ENCODE results near the gene RASSF1. TPM values are rescaled to one million over a fixed set of nuclear protein-coding genes. Genes with fewer than 3 reads are reported as not detected.
"Not testable (repeated sequence)": the region's sequence is repeated elsewhere in the genome, so short reads cannot be mapped to it uniquely, and the experiment has no call there.

Gene RASSF1
- total RNA-seq, 1 experiment from 2014 or later: 29.6 TPM

GRCh38 chr3:50314342-50314741 lies 26.3 kb downstream of the RASSF1 start:
- Histone ChIP-seq H3K27me3 (ENCODE audit: insufficient read depth, low read length) (no peaks in the 10 kb centered on the region), H3K36me3 (ENCODE audit: control insufficient read depth in 1 of 2, insufficient read depth in 2 of 2, low read length in 2 of 2) (peaks cover 1 to 16% of the 10 kb centered on the region in 2 experiments; a peak in 1 of 4 replicates), H3K4me1 (ENCODE audit: control insufficient read depth in 1 of 2, insufficient read depth in 2 of 2, low read length in 2 of 2) (peaks cover 55 to 74% of the 10 kb centered on the region in 2 experiments), H3K9me3 (ENCODE audit: control insufficient read depth in 1 of 2, insufficient read depth in 1 of 2, low read depth in 1 of 2, low read length in 2 of 2) (no peaks in the 10 kb centered on the region), H3K4me2 (ENCODE audit: low read length) (no peak overlapping the region), H3K9me2 (ENCODE audit: insufficient read depth) (no peaks in the 10 kb centered on the region), H3K27ac (ENCODE audit: low read depth, low read length) (no peak overlapping the region; the same call in 1 of the 2 replicates), H3K9ac (ENCODE audit: low read length) (no peak overlapping the region), H4K20me1 (ENCODE audit: insufficient read depth) (no peaks in the 10 kb centered on the region), H3K79me2 (ENCODE audit: insufficient read depth, low read length) (peaks cover 34% of the 10 kb centered on the region), H2AFZ (ENCODE audit: low read depth, low read length, poor library complexity, severe bottlenecking) (no peak overlapping the region), H3K4me3 (replicated peaks in 1 of 2; ENCODE audit: low read depth in 1 of 2, low read length in 2 of 2) (no peak overlapping the region)
- intact Hi-C loops (cut with micrococcal nuclease): no loop called here
- no TSS peak for BruUV-seq (replicated peaks)
- ATAC-seq (no peak), DNase-seq (ENCODE audit: low read depth, low spot score) (no peak)
- ChIA-PET RAD21 (ENCODE audit: low non-redundant PET in 1 of 2, low total read pairs in 2 of 2, uncharacterized antibody in 2 of 2, unreplicated experiment in 2 of 2) (no interaction called here), POLR2A (interaction anchor here (1.6 to 1.9 kb wide), 2 partner anchors 11 to 15 kb away, joined by 5 to 8 read pairs; partner anchors contain the start of genes HYAL1, HYAL3 and NAA80), CTCF (interaction anchor here (1.0 kb wide), 1 partner anchor 10 kb away, joined by 3 read pairs; no protein-coding TSS in a partner anchor)
- TF ChIP-seq TCF7L2 (IDR thresholded peaks at IDR 0.05; ENCODE audit: borderline replicate concordance, extremely low read depth, insufficient read depth, insufficient read length): no peak
- no peak for TF ChIP-seq POLR2A (IDR thresholded peaks at IDR 0.05; ENCODE audit: borderline replicate concordance, extremely low read depth, insufficient read depth, insufficient read length)
- no peak for TF ChIP-seq ELF1 (IDR thresholded peaks at IDR 0.05; ENCODE audit: borderline replicate concordance, low read depth)
- no peak for TF ChIP-seq CBX3 (IDR thresholded peaks at IDR 0.05; ENCODE audit: low read depth)
- TF ChIP-seq EZH2phosphoT487 (IDR thresholded peaks at IDR 0.05; ENCODE audit: borderline replicate concordance): no peak
- no peak for TF ChIP-seq SRF (IDR thresholded peaks at IDR 0.05; ENCODE audit: low read depth)

DNA sequence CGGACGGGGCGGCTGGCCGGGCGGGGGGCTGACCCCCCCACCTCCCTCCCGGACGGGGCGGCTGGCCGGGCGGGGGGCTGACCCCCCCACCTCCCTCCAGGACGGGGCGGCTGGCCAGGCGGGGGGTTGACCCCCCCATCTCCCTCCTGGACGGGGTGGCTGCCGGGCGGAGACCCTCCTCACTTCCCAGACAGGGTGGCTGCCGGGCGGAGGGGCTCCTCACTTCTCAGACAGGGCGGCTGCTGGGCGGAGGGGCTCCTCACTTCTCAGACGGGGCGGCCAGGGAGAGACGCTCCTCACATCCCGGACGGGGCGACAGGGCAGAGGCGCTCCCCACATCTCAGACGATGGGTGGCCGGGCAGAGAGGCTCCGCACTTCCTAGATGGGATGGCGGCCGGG lies 28.6 kb downstream of the RASSF1 start:
- H3K27ac ChIP-seq (ENCODE audit: low read depth, low read length); H2AFZ ChIP-seq (ENCODE audit: low read depth, low read length, poor library complexity, severe bottlenecking); H3K9me2 ChIP-seq (ENCODE audit: insufficient read depth); CTCF ChIA-PET; H3K4me2 ChIP-seq (ENCODE audit: low read length); H4K20me1 ChIP-seq (ENCODE audit: insufficient read depth); H3K36me3 ChIP-seq (ENCODE audit: control insufficient read depth in 1 of 2, insufficient read depth in 2 of 2, low read length in 2 of 2); H3K4me3 ChIP-seq (replicated peaks in 1 of 2; ENCODE audit: low read depth in 1 of 2, low read length in 2 of 2); intact Hi-C loops (cut with micrococcal nuclease); DNase-seq (ENCODE audit: low read depth, low spot score); POLR2A ChIA-PET; BruUV-seq (replicated peaks); ATAC-seq; RAD21 ChIA-PET (ENCODE audit: low non-redundant PET in 1 of 2, low total read pairs in 2 of 2, uncharacterized antibody in 2 of 2, unreplicated experiment in 2 of 2); H3K27me3 ChIP-seq (ENCODE audit: insufficient read depth, low read length); H3K9ac ChIP-seq (ENCODE audit: low read length); H3K9me3 ChIP-seq (ENCODE audit: control insufficient read depth in 1 of 2, insufficient read depth in 1 of 2, low read depth in 1 of 2, low read length in 2 of 2): not testable (repeated sequence)
- Histone ChIP-seq H3K79me2 (ENCODE audit: insufficient read depth, low read length) (peaks cover 16% of the 10 kb centered on the region; the same call in 1 of the 2 replicates), H3K4me1 (ENCODE audit: control insufficient read depth in 1 of 2, insufficient read depth in 2 of 2, low read length in 2 of 2) (peaks cover 33 to 57% of the 10 kb centered on the region in 2 experiments)
